Heart left ventricle (tissue), 16 donors: Measurements from ENCODE around the gene DUSP11. TPM values are rescaled to one million over a fixed set of nuclear protein-coding genes. Genes with fewer than 3 reads are reported as not detected.

Source experiments
- ATAC-seq, 4 donors: fragments of 200-7000 bp; cut with Tn5 transposase; one replicate each; pipeline ENCODE4 v1.9.1; 2020 to 2022; ENCODE audit warnings: moderate library complexity in 4 of 4, mild to moderate bottlenecking in 3 of 4, moderate number of reproducible peaks in 1 of 4
- DNase-seq, 5 donors: peaks; one replicate each; pipeline ENCODE4 v3.0.0-alpha.2; 2020
- H3K27ac ChIP-seq, 12 donors: fragments of 200-600 bp; sonication (generic) in 4 of 12; one replicate each; pipeline versions ENCODE4 v1.5.0 to v1.8.0; 2016 to 2022; ENCODE audit warnings: mild to moderate bottlenecking in 2 of 12
- H3K27me3 ChIP-seq, 9 donors: fragments of 200-600 bp; sonication (generic) in 2 of 9; one replicate each; pipeline versions ENCODE4 v1.5.1 to v1.8.0; 2016 to 2022; ENCODE audit warnings: mild to moderate bottlenecking in 3 of 9
- H3K36me3 ChIP-seq, 9 donors: fragments of 200-600 bp; sonication (generic) in 2 of 9; one replicate each; pipeline versions ENCODE4 v1.5.0 to v1.8.0; 2018 to 2022; ENCODE audit warnings: mild to moderate bottlenecking in 2 of 9
- H3K4me1 ChIP-seq, 12 donors: fragments of 200-600 bp; sonication (generic) in 4 of 12; one replicate each; pipeline versions ENCODE4 v1.5.0 to v1.8.0; 2016 to 2022; ENCODE audit warnings: mild to moderate bottlenecking in 3 of 12
- H3K4me3 ChIP-seq, 12 donors: fragments of 200-600 bp; sonication (generic) in 4 of 12; one replicate each; pipeline versions ENCODE4 v1.5.0 to v1.8.0; 2017 to 2022; ENCODE audit warnings: mild to moderate bottlenecking in 9 of 12, moderate library complexity in 4 of 12
- H3K9me3 ChIP-seq, 12 donors: fragments of 200-600 bp; sonication (generic) in 4 of 12; one replicate each; pipeline versions ENCODE4 v1.5.0 to v1.8.0; 2016 to 2022; ENCODE audit warnings: mild to moderate bottlenecking in 1 of 12
- POLR2A ChIP-seq, 2 donors: fragments of 450-650 bp; IDR thresholded peaks; one replicate each; pipeline ENCODE4 v1.6.1; 2017; ENCODE audit warnings: antibody characterized with exemption in 2 of 2, mild to moderate bottlenecking in 2 of 2, moderate library complexity in 2 of 2
- WGBS, 4 donors: extraction: QIAGEN DNeasy Blood & Tissue Kit in 2 of 4; methylation state at CpG; one replicate each; pipeline versions ENCODE4 v1.1.5 to v1.1.7; 2013 to 2018; 5-methylcytosine and 5-hydroxymethylcytosine counted together
- intact Hi-C, 10 donors: fragments of 100-400 bp; cut with DNase I; formaldehyde crosslinking; loops; one replicate each; pipeline versions ENCODE4 v1.11.1 to v1.14.2; 2022
- polyA plus RNA-seq, 2 donors: library from polyadenylated mRNA; stranded (reverse); fragments of 200-250 nt; gene quantifications; one replicate each; pipeline ENCODE4 v1.2.3, GENCODE V29; 2013
- total RNA-seq, 9 donors: library from RNA; depleted of rRNA in 2 of 9; stranded (reverse); fragments of >200 nt in 2 of 9; fragmentation: NEBNext Ultra II Directional in 3 of 9; extraction: Animal tissue kit (Norgen Biotek cat#: 25700) in 3 of 9; gene quantifications; one replicate each; pipeline versions ENCODE4 v1.1.0 to v1.2.4, GENCODE V29; 2016 to 2023
- TF ChIP-seq, protein P1 (sequence below), 12 donors: fragments of 200-600 bp; sonication (generic) in 4 of 12; IDR thresholded peaks; one replicate each; pipeline versions ENCODE4 v1.5.0 to v1.8.0; 2018 to 2022; ENCODE audit warnings: antibody characterized with exemption in 12 of 12, mild to moderate bottlenecking in 5 of 12
- donor health status: ischemic (EF 13 %, LVEDD 7.1; RV severe dilation, severe dysfunction).
- donor health status: healthy with polysubstance abuse.
- donor health status: DM: no; HTN: yes; CAD: no.
- donor health status: DM: no; HTN: no; CAD: no.
- donor health status: ischemic (EF 25% LVEDD 6.9; RV normal size, moderate dysfunction).
- donor health status: ischemic (EF 25% LVEDD 5.7; RV mildly dilated, moderate dysfunction).
- donor health status: healthy.
- donor health status: DM: yes; HTN: yes; CAD: no.
- donor health status: ischemic (EF 35%, LVEDD 5.7; RV mildly dilated, moderate dysfunction).
- donor health status: nonischemic (EF 11% LVEDD 7.7; RV severe dilation, severe dysfunction).
- donor health status: DM: yes; HTN: yes; CAD: no.
- donor health status: PGD.
- donor health status: ischemic (EF 29% LVEDD 5.4; RV normal size, mild dysfunction).
- donor health status: nonischemic (EF 23%, LVEDD 6.1; RV moderate dilation, normal function).

The DUSP11 gene
- total and polyA plus RNA-seq, 11 donors, result 6.7 to 13.8 (median 10.8) TPM

DNA sequence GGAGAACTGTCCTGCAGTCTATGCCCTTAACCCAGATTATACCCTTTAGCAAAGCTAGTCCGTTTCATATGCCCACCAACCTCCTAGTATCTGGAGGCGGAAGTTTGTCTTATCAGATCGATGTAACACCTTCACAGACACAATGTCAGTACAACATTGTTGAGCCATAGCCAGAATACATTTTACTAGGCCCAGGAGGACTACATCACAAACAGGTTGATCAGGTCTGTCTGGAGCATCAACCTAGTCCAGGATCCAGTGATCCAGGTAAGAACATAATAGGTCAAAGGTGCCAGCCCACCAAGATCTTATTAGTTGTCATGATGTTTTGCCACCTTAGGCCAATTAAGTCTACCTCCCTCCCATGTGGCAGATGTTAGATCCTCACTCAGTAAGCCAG lies 40.8 kb downstream of the DUSP11 start:
- ATAC-seq, result no peak
- Histone ChIP-seq H3K36me3 (peaks cover 0 to 30% (median 23%) of the 10 kb centered on the region in 9 donors), H3K27ac (no peak overlapping the region), H3K4me1 (peaks cover 0 to 19% (median 14%) of the 10 kb centered on the region in 12 donors), H3K4me3 (no peak overlapping the region), H3K27me3 (no peaks in the 10 kb centered on the region), H3K9me3 (no peaks in the 10 kb centered on the region)
- TF ChIP-seq POLR2A (IDR thresholded peaks at IDR 0.05), result no peak
- TF ChIP-seq, protein P1, sequence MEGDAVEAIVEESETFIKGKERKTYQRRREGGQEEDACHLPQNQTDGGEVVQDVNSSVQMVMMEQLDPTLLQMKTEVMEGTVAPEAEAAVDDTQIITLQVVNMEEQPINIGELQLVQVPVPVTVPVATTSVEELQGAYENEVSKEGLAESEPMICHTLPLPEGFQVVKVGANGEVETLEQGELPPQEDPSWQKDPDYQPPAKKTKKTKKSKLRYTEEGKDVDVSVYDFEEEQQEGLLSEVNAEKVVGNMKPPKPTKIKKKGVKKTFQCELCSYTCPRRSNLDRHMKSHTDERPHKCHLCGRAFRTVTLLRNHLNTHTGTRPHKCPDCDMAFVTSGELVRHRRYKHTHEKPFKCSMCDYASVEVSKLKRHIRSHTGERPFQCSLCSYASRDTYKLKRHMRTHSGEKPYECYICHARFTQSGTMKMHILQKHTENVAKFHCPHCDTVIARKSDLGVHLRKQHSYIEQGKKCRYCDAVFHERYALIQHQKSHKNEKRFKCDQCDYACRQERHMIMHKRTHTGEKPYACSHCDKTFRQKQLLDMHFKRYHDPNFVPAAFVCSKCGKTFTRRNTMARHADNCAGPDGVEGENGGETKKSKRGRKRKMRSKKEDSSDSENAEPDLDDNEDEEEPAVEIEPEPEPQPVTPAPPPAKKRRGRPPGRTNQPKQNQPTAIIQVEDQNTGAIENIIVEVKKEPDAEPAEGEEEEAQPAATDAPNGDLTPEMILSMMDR (IDR thresholded peaks at IDR 0.05), result no peak
- WGBS, 4 donors, result 90 to 97% (median 94%) methylated on average over 3 of the region's 3 CpGs
- intact Hi-C loops, result no loop called here
- no peak for DNase-seq

DNA sequence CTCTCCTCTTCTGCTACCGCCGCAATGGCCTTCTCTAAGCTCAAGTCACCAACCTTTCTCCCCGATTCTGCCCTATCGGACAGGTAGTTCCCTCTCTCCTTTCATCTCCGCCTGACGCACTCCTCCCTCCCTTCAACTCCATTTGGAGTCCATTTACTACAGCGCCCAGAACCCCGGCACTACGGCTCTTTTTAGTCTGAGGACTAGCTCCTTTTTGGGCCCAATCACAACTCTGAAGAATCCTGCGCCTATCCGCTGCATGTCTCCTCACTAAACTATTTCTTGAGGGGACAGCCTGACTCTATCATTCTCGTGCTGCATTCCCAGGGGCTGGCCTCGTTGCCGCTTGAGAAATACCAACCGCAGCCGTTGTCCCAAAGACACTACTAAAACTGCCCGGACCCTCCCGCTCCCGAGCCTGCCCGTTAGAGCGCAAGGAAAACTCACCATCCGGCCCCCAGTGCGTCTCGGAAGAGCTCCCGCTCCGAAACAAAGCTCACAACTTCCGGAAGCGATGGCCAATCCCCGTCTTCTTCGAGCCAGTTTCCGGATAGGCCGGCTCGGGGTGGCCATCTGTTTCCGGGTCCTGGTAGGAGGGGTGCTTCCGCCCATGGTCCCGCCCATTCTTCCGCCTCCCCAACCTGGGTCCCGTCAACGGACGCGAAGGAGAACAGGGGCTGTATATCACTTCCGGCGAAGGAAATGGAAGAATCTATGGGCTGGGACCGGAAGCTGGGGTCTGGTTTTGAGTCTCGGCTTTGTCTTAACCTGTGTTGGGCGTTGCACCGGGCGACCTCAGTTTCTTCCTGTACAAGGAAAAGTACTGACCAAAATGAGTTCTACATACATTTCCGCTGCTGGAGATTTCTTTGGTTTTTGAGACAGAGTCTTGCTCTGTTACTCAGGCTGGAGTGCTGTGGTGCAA lies 42.8 kb downstream of the DUSP11 start, which contains the start of gene TPRKB:
Gene TPRKB (minus strand): TSS at position 491 of the 925 bp plus-strand sequence. CDS start 2,776 bp downstream, outside the sequence.
- peak; percentile 99 to 100 (median 100) for ATAC-seq
- no peaks in the 10 kb centered on the region for H3K27me3 ChIP-seq
- intact Hi-C loops, result no loop called here
- peaks cover 0 to 19% (median 14%) of the 10 kb centered on the region in 12 donors for H3K4me1 ChIP-seq
- H3K9me3 ChIP-seq, result no peaks in the 10 kb centered on the region
- H3K4me3 ChIP-seq, result peak within 1 kb of the TSS; percentile 64 to 84 (median 72)
- 1 to 2% (median 1%) methylated on average over 39 to 49 of the region's 49 CpGs for WGBS, 4 donors
- H3K36me3 ChIP-seq, result peaks cover 0 to 39% (median 30%) of the 10 kb centered on the region in 9 donors
- H3K27ac ChIP-seq, result peak within 1 kb of the TSS; percentile 46 to 89 (median 76)
- DNase-seq, result peak; percentile 96 to 98 (median 97)
- TF ChIP-seq, protein P1 (IDR thresholded peaks at IDR 0.05), result no peak
- TF ChIP-seq POLR2A (IDR thresholded peaks at IDR 0.05), result peak in 1 of 2 donors; percentile 65

DNA sequence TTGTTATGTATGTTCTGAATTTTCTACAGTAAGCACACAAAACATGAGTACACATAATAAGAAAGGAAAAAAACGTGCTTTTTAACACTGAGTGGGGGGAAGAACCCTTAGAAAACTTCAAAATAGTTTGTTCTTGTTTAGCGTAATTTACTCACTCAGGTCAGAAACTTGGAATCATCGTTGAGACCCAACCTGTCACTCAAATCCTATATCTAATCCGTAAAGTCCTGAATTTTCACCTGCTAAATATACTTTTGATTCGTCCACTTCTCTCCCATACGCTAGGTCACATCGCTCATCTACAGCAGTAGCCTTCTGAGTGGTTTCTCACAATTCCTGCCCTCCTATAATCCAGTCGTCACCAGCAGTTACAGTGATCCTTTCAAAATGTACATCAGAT lies 43.5 kb downstream of the DUSP11 start:
- peak overlapping the region in 10 of 12 donors; percentile 46 to 89 (median 73) for H3K27ac ChIP-seq
- ATAC-seq (no peak), DNase-seq (no peak)
- peak overlapping the region; percentile 64 to 84 (median 72) for H3K4me3 ChIP-seq
- 9 to 12% (median 11%) methylated on average over 8 of the region's 8 CpGs for WGBS, 4 donors
- H3K27me3 ChIP-seq, result no peaks in the 10 kb centered on the region
- peaks cover 0 to 39% (median 32%) of the 10 kb centered on the region in 9 donors for H3K36me3 ChIP-seq
- H3K4me1 ChIP-seq, result peaks cover 0 to 19% (median 14%) of the 10 kb centered on the region in 12 donors
- intact Hi-C loops, result no loop called here
- H3K9me3 ChIP-seq, result no peaks in the 10 kb centered on the region
- TF ChIP-seq, protein P1 (IDR thresholded peaks at IDR 0.05), result no peak
- no peak for TF ChIP-seq POLR2A (IDR thresholded peaks at IDR 0.05)

DNA sequence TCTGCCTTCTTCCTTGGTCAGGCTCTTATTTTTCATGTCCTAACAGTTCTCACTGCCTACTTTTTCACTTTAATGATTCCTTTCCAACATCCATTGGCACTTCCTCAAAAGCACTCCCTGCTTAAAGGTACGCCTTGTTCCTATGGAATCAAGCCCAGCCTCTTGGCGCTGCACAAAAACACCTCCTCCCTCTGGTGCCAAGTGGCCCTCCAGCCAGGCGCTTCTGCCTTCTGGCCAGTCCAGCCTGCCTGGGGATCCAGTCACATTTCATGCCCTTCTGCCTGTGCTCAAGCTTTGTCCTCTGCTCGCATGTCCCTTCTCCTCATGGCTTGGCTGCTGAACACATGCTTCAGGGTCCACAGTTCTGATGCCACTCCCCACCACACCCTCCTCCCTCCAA lies 49.1 kb downstream of the DUSP11 start:
- no peaks in the 10 kb centered on the region for H3K9me3 ChIP-seq
- H3K27me3 ChIP-seq, result no peaks in the 10 kb centered on the region
- no peak overlapping the region for H3K4me3 ChIP-seq
- peak; percentile 90 to 97 (median 94) for ATAC-seq
- TF ChIP-seq, protein P1 (IDR thresholded peaks at IDR 0.05), result no peak
- TF ChIP-seq POLR2A (IDR thresholded peaks at IDR 0.05), result no peak
- DNase-seq, result peak in 2 of 5 donors; percentile 62 to 75
- peaks cover 0 to 72% (median 65%) of the 10 kb centered on the region in 9 donors for H3K36me3 ChIP-seq
- 55 to 69% (median 59%) methylated on average over 4 of the region's 4 CpGs for WGBS, 4 donors
- peak overlapping the region in 9 of 12 donors; percentile 14 to 65 (median 55) for H3K27ac ChIP-seq
- peaks cover 0 to 12% (median 2%) of the 10 kb centered on the region in 12 donors for H3K4me1 ChIP-seq
- intact Hi-C loops, result no loop called here
